Trophoblast cell (in vitro differentiated cells and primary cell): Measurements from ENCODE around the gene APH1A.

ENCODE experiments used
- DNase-seq, 2 donors: peaks; one replicate each; pipeline ENCODE4 v3.0.0-alpha.2; 2016
- H2AFZ ChIP-seq: 2 replicates; pipeline ENCODE4 v1.6.1; 2013; ENCODE audit warnings: low read length, moderate library complexity, mild to moderate bottlenecking; ENCODE audit not compliant: insufficient read depth, poor library complexity
- H2AK5ac ChIP-seq: 2 replicates; pipeline ENCODE4 v1.6.1; 2013; ENCODE audit warnings: mild to moderate bottlenecking, low read length
- H2BK120ac ChIP-seq: 2 replicates; pipeline ENCODE4 v1.6.1; 2013; ENCODE audit warnings: low read length, mild to moderate bottlenecking, moderate library complexity; ENCODE audit not compliant: insufficient read depth, poor library complexity
- H2BK12ac ChIP-seq: 2 replicates; pipeline ENCODE4 v1.6.1; 2013; ENCODE audit warnings: mild to moderate bottlenecking, low read length, moderate library complexity
- H2BK5ac ChIP-seq: 2 replicates; pipeline ENCODE4 v1.6.1; 2013; ENCODE audit warnings: low read length, low read depth, moderate library complexity, mild to moderate bottlenecking; ENCODE audit not compliant: poor library complexity
- H3K14ac ChIP-seq: 2 replicates; pipeline ENCODE4 v1.6.1; 2013; ENCODE audit warnings: mild to moderate bottlenecking, low read length
- H3K18ac ChIP-seq: 2 replicates; pipeline ENCODE4 v1.6.1; 2013; ENCODE audit warnings: mild to moderate bottlenecking, low read length
- H3K23ac ChIP-seq: 2 replicates; pipeline ENCODE4 v1.6.1; 2013; ENCODE audit warnings: low read length
- H3K27ac ChIP-seq: 2 replicates; pipeline ENCODE4 v1.5.1; 2013; ENCODE audit warnings: low read depth, mild to moderate bottlenecking, inconsistent platforms, low read length, moderate library complexity
- H3K27me3 ChIP-seq: 2 replicates; pipeline ENCODE4 v1.6.1; 2013; ENCODE audit warnings: inconsistent platforms, mild to moderate bottlenecking, low read length, moderate library complexity; ENCODE audit not compliant: insufficient read depth
- H3K36me3 ChIP-seq, 2 experiments: 1 replicate in 1 of 2; 2 replicates in 1 of 2; pipeline ENCODE4 v1.6.1; 2013; ENCODE audit warnings: low read length in 2 of 2, mild to moderate bottlenecking in 2 of 2, moderate library complexity in 1 of 2; ENCODE audit not compliant: insufficient read depth in 2 of 2, control insufficient read depth in 1 of 2
- H3K4ac ChIP-seq: 2 replicates; pipeline ENCODE4 v1.6.1; 2013; ENCODE audit warnings: low read depth, mild to moderate bottlenecking, low read length, moderate library complexity
- H3K4me1 ChIP-seq, 2 experiments: 1 replicate in 1 of 2; 2 replicates in 1 of 2; pipeline ENCODE4 v1.6.1; 2013; ENCODE audit warnings: low read length in 2 of 2, mild to moderate bottlenecking in 2 of 2, moderate library complexity in 1 of 2; ENCODE audit not compliant: insufficient read depth in 2 of 2, control insufficient read depth in 1 of 2
- H3K4me2 ChIP-seq: 2 replicates; pipeline ENCODE4 v1.6.1; 2013; ENCODE audit warnings: inconsistent platforms, mild to moderate bottlenecking, low read length, moderate library complexity
- H3K4me3 ChIP-seq: 2 replicates; pipeline ENCODE4 v1.5.1; 2013; ENCODE audit warnings: mild to moderate bottlenecking, low read depth, low read length, inconsistent platforms
- H3K79me1 ChIP-seq: one replicate; pipeline ENCODE4 v1.6.1; 2013; ENCODE audit warnings: low read length
- H3K79me2 ChIP-seq: 2 replicates; pipeline ENCODE4 v1.6.1; 2013; ENCODE audit warnings: low read length, mild to moderate bottlenecking; ENCODE audit not compliant: control insufficient read depth, insufficient read depth, poor library complexity
- H3K9ac ChIP-seq: 2 replicates; pipeline ENCODE4 v1.6.1; 2013; ENCODE audit warnings: mild to moderate bottlenecking, low read length
- H3K9me3 ChIP-seq: 2 replicates; pipeline ENCODE4 v1.6.1; 2013; ENCODE audit warnings: low read depth, mild to moderate bottlenecking, control low read depth, inconsistent platforms, low read length; ENCODE audit not compliant: insufficient read depth
- H4K12ac ChIP-seq: 2 replicates; pipeline ENCODE4 v1.6.1; 2013; ENCODE audit warnings: low read depth, mild to moderate bottlenecking, low read length, moderate library complexity
- H4K8ac ChIP-seq: 2 replicates; pipeline ENCODE4 v1.6.1; 2013; ENCODE audit warnings: low read depth, mild to moderate bottlenecking, low read length, moderate library complexity
- H4K91ac ChIP-seq: one replicate; pipeline ENCODE4 v1.6.1; 2013; ENCODE audit warnings: low read depth, mild to moderate bottlenecking, low read length, moderate library complexity
- WGBS: extraction: QIAGEN DNeasy Blood & Tissue Kit; methylation state at CpG from one replicate; pipeline ENCODE4 v1.1.7; 2013; ENCODE audit warnings: missing lambda C conversion rate; ENCODE audit not compliant: insufficient read length, insufficient coverage; ENCODE audit errors: extremely low coverage; 5-methylcytosine and 5-hydroxymethylcytosine counted together

The APH1A gene

GRCh38 chr1:150235294-150235851 lies 33.4 kb downstream of the APH1A start:
- WGBS: no CpG with 5 or more reads among the region's 27 CpGs
- Histone ChIP-seq H4K12ac (peak overlapping the region; percentile 93), H2AK5ac (peak overlapping the region; percentile 69), H3K36me3 (peaks cover 3 to 4% of the 10 kb centered on the region in 2 experiments), H3K4ac (peak overlapping the region; percentile 85), H3K27ac (peak overlapping the region; percentile 72), H2BK120ac (peak overlapping the region; percentile 57), H3K9me3 (no peaks in the 10 kb centered on the region), H3K4me2 (peak overlapping the region; percentile 66), H2BK12ac (no peak overlapping the region), H3K27me3 (no peaks in the 10 kb centered on the region), H3K79me1 (peaks cover 17% of the 10 kb centered on the region), H2AFZ (peak overlapping the region; percentile 41), H3K79me2 (peaks cover 15% of the 10 kb centered on the region), H4K8ac (peak overlapping the region; percentile 90), H3K18ac (peak overlapping the region; percentile 58), H3K4me1 (no peaks in the 10 kb centered on the region), H3K14ac (peak overlapping the region; percentile 93), H2BK5ac (peak overlapping the region; percentile 94), H3K9ac (peak overlapping the region; percentile 94), H3K4me3 (peak overlapping the region; percentile 82), H4K91ac (peak overlapping the region; percentile 67), H3K23ac (no peak overlapping the region)
- DNase-seq: peak in 1 of 2 donors; percentile 41

GRCh38 chr1:150234566-150235293 lies 34.1 kb downstream of the APH1A start:
- peak overlapping the region; percentile 93 for H4K12ac ChIP-seq
- no peaks in the 10 kb centered on the region for H3K4me1 ChIP-seq
- peak overlapping the region; percentile 66 for H3K4me2 ChIP-seq
- peak overlapping the region; percentile 69 for H2AK5ac ChIP-seq
- peaks cover 15% of the 10 kb centered on the region for H3K79me2 ChIP-seq
- no CpG with 5 or more reads among the region's 78 CpGs for WGBS
- peak overlapping the region; percentile 85 for H3K4ac ChIP-seq
- H2BK5ac ChIP-seq: peak overlapping the region; percentile 94
- peak overlapping the region; percentile 72 for H3K27ac ChIP-seq
- no peak overlapping the region for H3K23ac ChIP-seq
- no peaks in the 10 kb centered on the region for H3K27me3 ChIP-seq
- H3K4me3 ChIP-seq: peak overlapping the region; percentile 82
- peak overlapping the region; percentile 94 for H3K9ac ChIP-seq
- no peak overlapping the region for H2BK12ac ChIP-seq
- H3K18ac ChIP-seq: peak overlapping the region; percentile 58
- peaks cover 4% of the 10 kb centered on the region in 2 experiments for H3K36me3 ChIP-seq
- peak overlapping the region; percentile 67 for H4K91ac ChIP-seq
- H3K14ac ChIP-seq: peak overlapping the region; percentile 93
- peaks cover 17% of the 10 kb centered on the region for H3K79me1 ChIP-seq
- peak; percentile 56 to 68 for DNase-seq
- no peaks in the 10 kb centered on the region for H3K9me3 ChIP-seq
- peak overlapping the region; percentile 57 for H2BK120ac ChIP-seq
- peak overlapping the region; percentile 44 for H2AFZ ChIP-seq
- H4K8ac ChIP-seq: peak overlapping the region; percentile 90

GRCh38 chr1:150234309-150234565 lies 34.6 kb downstream of the APH1A start:
- H3K4me3 ChIP-seq: peak overlapping the region; percentile 82
- WGBS: no CpG with 5 or more reads among the region's 9 CpGs

GRCh38 chr1:150233359-150234308 lies 35.2 kb downstream of the APH1A start:
- WGBS: no CpG with 5 or more reads among the region's 15 CpGs
- H3K4me2 ChIP-seq: peak overlapping the region; percentile 66

More at GRCh38 chr1:150234309-150234565, 34.6 kb downstream of the APH1A start:
- no peaks in the 10 kb centered on the region for H3K27me3 ChIP-seq
- no peak overlapping the region for H3K23ac ChIP-seq
- H3K79me2 ChIP-seq: peaks cover 15% of the 10 kb centered on the region
- peak overlapping the region; percentile 44 for H2AFZ ChIP-seq
- H3K79me1 ChIP-seq: peaks cover 17% of the 10 kb centered on the region
- peak overlapping the region; percentile 66 for H3K4me2 ChIP-seq
- H2AK5ac ChIP-seq: no peak overlapping the region
- H2BK120ac ChIP-seq: no peak overlapping the region
- H3K14ac ChIP-seq: peak overlapping the region; percentile 93
- peaks cover 6 to 7% of the 10 kb centered on the region in 2 experiments for H3K36me3 ChIP-seq
- H4K12ac ChIP-seq: peak overlapping the region; percentile 93
- H4K8ac ChIP-seq: peak overlapping the region; percentile 90
- DNase-seq: no peak
- peak overlapping the region; percentile 94 for H3K9ac ChIP-seq
- H4K91ac ChIP-seq: peak overlapping the region; percentile 67
- no peak overlapping the region for H3K18ac ChIP-seq
- H2BK5ac ChIP-seq: peak overlapping the region; percentile 94
- H3K4ac ChIP-seq: peak overlapping the region; percentile 85
- no peaks in the 10 kb centered on the region for H3K9me3 ChIP-seq
- H3K4me1 ChIP-seq: no peaks in the 10 kb centered on the region
- no peak overlapping the region for H2BK12ac ChIP-seq
- peak overlapping the region; percentile 72 for H3K27ac ChIP-seq

More at GRCh38 chr1:150233359-150234308, 35.2 kb downstream of the APH1A start:
- Histone ChIP-seq H3K4me3 (no peak overlapping the region), H3K27ac (peak overlapping the region; percentile 3), H3K4me1 (no peaks in the 10 kb centered on the region), H4K12ac (no peak overlapping the region), H3K9ac (no peak overlapping the region), H4K8ac (no peak overlapping the region), H2BK5ac (no peak overlapping the region), H2BK120ac (no peak overlapping the region), H3K79me1 (peaks cover 17% of the 10 kb centered on the region), H3K4ac (no peak overlapping the region), H3K23ac (no peak overlapping the region), H3K27me3 (no peaks in the 10 kb centered on the region), H3K14ac (no peak overlapping the region), H3K79me2 (peaks cover 15% of the 10 kb centered on the region), H2AK5ac (no peak overlapping the region), H3K18ac (no peak overlapping the region), H2BK12ac (no peak overlapping the region), H3K36me3 (peaks cover 7 to 8% of the 10 kb centered on the region in 2 experiments), H4K91ac (no peak overlapping the region), H2AFZ (no peak overlapping the region), H3K9me3 (no peaks in the 10 kb centered on the region)
- peak in 1 of 2 donors; percentile 3 for DNase-seq
